ENCODE results near the gene PRDM16. TPM values are rescaled to one million over a fixed set of nuclear protein-coding genes. Genes with fewer than 3 reads are reported as not detected.

Gene PRDM16
- total RNA-seq, 1 donor from 2014 or later = 18.3 TPM

- Mint-ChIP-seq H3K4me1 (ENCODE audit: low read depth) (no peaks in the 10 kb centered on the region), H3K27me3 (ENCODE audit: low read depth) (peaks cover 51% of the 10 kb centered on the region), H3K9me3 (ENCODE audit: low read depth) (peaks cover 15% of the 10 kb centered on the region), H3K27ac (ENCODE audit: unreplicated experiment) (no peak overlapping the region), H3K4me3 (ENCODE audit: unreplicated experiment) (no peak overlapping the region), H3K36me3 (ENCODE audit: low read depth) (no peaks in the 10 kb centered on the region)
- no peak for TF ChIP-seq CTCF (IDR thresholded peaks at IDR 0.05)
- peak; percentile 72 for DNase-seq (ENCODE audit: low spot score)
These were observed 16.5 kb upstream of the PRDM16 start for GRCh38 chr1:3052501-3052900.

GRCh38 chr1:3053366-3053980 lies 15.5 kb upstream of the PRDM16 start:
- no peak overlapping the region for H3K27ac Mint-ChIP-seq (ENCODE audit: unreplicated experiment)
- peak; percentile 46 for DNase-seq (ENCODE audit: low spot score)
- H3K4me3 Mint-ChIP-seq (ENCODE audit: unreplicated experiment) = no peak overlapping the region
- no peaks in the 10 kb centered on the region for H3K4me1 Mint-ChIP-seq (ENCODE audit: low read depth)
- peaks cover 52% of the 10 kb centered on the region for H3K27me3 Mint-ChIP-seq (ENCODE audit: low read depth)
- peaks cover 13% of the 10 kb centered on the region for H3K9me3 Mint-ChIP-seq (ENCODE audit: low read depth)
- no peak for TF ChIP-seq CTCF (IDR thresholded peaks at IDR 0.05)
- H3K36me3 Mint-ChIP-seq (ENCODE audit: low read depth) = peaks cover 2% of the 10 kb centered on the region

- Mint-ChIP-seq H3K36me3 (ENCODE audit: low read depth) (peaks cover 7% of the 10 kb centered on the region), H3K4me3 (ENCODE audit: unreplicated experiment) (no peak overlapping the region), H3K9me3 (ENCODE audit: low read depth) (peaks cover 18% of the 10 kb centered on the region), H3K27me3 (ENCODE audit: low read depth) (peaks cover 53% of the 10 kb centered on the region), H3K4me1 (ENCODE audit: low read depth) (no peaks in the 10 kb centered on the region), H3K27ac (ENCODE audit: unreplicated experiment) (no peak overlapping the region)
- peak; percentile 38 for DNase-seq (ENCODE audit: low spot score)
- TF ChIP-seq CTCF (IDR thresholded peaks at IDR 0.05) = no peak
These were observed 15.0 kb upstream of the PRDM16 start for GRCh38 chr1:3053986-3054385.

- Mint-ChIP-seq H3K27me3 (ENCODE audit: low read depth) (peaks cover 52% of the 10 kb centered on the region), H3K27ac (ENCODE audit: unreplicated experiment) (no peak overlapping the region), H3K4me3 (ENCODE audit: unreplicated experiment) (no peak overlapping the region), H3K36me3 (ENCODE audit: low read depth) (peaks cover 8% of the 10 kb centered on the region), H3K9me3 (ENCODE audit: low read depth) (peaks cover 19% of the 10 kb centered on the region), H3K4me1 (ENCODE audit: low read depth) (no peaks in the 10 kb centered on the region)
- TF ChIP-seq CTCF (IDR thresholded peaks at IDR 0.05) = no peak
- DNase-seq (ENCODE audit: low spot score) = peak; percentile 56
These were observed 14.5 kb upstream of the PRDM16 start for GRCh38 chr1:3054474-3054873.

GRCh38 chr1:3055051-3055450 lies 14.0 kb upstream of the PRDM16 start:
- TF ChIP-seq CTCF (IDR thresholded peaks at IDR 0.05) = no peak
- Mint-ChIP-seq H3K36me3 (ENCODE audit: low read depth) (peaks cover 8% of the 10 kb centered on the region), H3K27ac (ENCODE audit: unreplicated experiment) (no peak overlapping the region), H3K9me3 (ENCODE audit: low read depth) (peaks cover 19% of the 10 kb centered on the region), H3K4me1 (ENCODE audit: low read depth) (no peaks in the 10 kb centered on the region), H3K4me3 (ENCODE audit: unreplicated experiment) (no peak overlapping the region), H3K27me3 (ENCODE audit: low read depth) (peaks cover 49% of the 10 kb centered on the region)
- DNase-seq (ENCODE audit: low spot score) = peak; percentile 43
